ENCODE data around the gene TENT5C. TPM values are rescaled to one million over a fixed set of nuclear protein-coding genes. Genes with fewer than 3 reads are reported as not detected.

Gene TENT5C
- total and polyA plus RNA-seq, 10 of the 15 experiments (the other 5 are each of a cell fraction or from before 2014, with no cell fraction given), result 0.19 to 2.4 (median 0.78) TPM

- no peak for TF ChIP-seq ZNF592 (IDR thresholded peaks at IDR 0.05)
- TF ChIP-seq ZZZ3 (IDR thresholded peaks at IDR 0.05; ENCODE audit: control insufficient read depth, insufficient read length, low read depth), result no peak
Observed at GRCh38 chr1:117580882-117581281, 25.0 kb upstream of the TENT5C start (continued).

GRCh38 chr1:117581391-117581943 lies 24.4 kb upstream of the TENT5C start:
- ChIA-PET CTCF (interaction anchor here (1.1 to 2.4 kb wide), 2 partner anchors 46 to 130 kb away, joined by 3 to 8 read pairs; no protein-coding TSS in a partner anchor), POLR2A (no interaction called here), RAD21 (ENCODE audit: unreplicated experiment) (no interaction called here), SMC1A (ENCODE audit: uncharacterized antibody, unreplicated experiment) (no interaction called here)
- TF ChIP-seq NR2C2 (IDR thresholded peaks at IDR 0.05; ENCODE audit: borderline replicate concordance, control insufficient read depth, insufficient read length, low read depth) (no peak), LARP7 (IDR thresholded peaks at IDR 0.05) (no peak)
- no peak overlapping the region for H3K4me3 ChIP-seq
- no peak overlapping the region for H3K4me2 ChIP-seq (ENCODE audit: control insufficient read depth, insufficient read depth)
- DNase-seq (ENCODE audit: low read depth, low spot score), result no peak
- no peaks in the 10 kb centered on the region for H3K79me2 ChIP-seq (ENCODE audit: control insufficient read depth, insufficient read depth, low read length)
- H3K9ac ChIP-seq (ENCODE audit: control insufficient read depth, insufficient read depth, low read length), result no peak overlapping the region
- intact Hi-C loops (cut with micrococcal nuclease; ENCODE audit: unreplicated experiment) (no loop called here), in situ Hi-C loops (cut with MboI) (no loop called here)
- no peaks in the 10 kb centered on the region; a peak in 2 of 4 replicates for H3K27me3 ChIP-seq (replicated peaks in 1 of 2; ENCODE audit: control insufficient read depth in 2 of 2, insufficient read depth in 2 of 2, low read length in 1 of 2)
- 19% methylated on average over 10 of the region's 10 CpGs for WGBS (ENCODE audit: insufficient coverage, insufficient replicate concordance, low lambda C conversion rate, missing lambda C conversion rate)
- no peak for ATAC-seq
- BruUV-seq (replicated peaks), result no TSS peak
- H3K4me1 ChIP-seq (ENCODE audit: control insufficient read depth, insufficient read depth, low read length), result no peaks in the 10 kb centered on the region
- no peaks in the 10 kb centered on the region for H4K20me1 ChIP-seq (ENCODE audit: control insufficient read depth, insufficient read depth)
- H3K9me3 ChIP-seq (replicated peaks; ENCODE audit: control insufficient read depth, insufficient read depth, low read length), result no peaks in the 10 kb centered on the region
- H3K36me3 ChIP-seq (ENCODE audit: control insufficient read depth in 2 of 2, insufficient read depth in 2 of 2, low read length in 1 of 2), result no peaks in the 10 kb centered on the region
- H3K27ac ChIP-seq (ENCODE audit: control insufficient read depth, insufficient read depth), result no peak overlapping the region
- H2AFZ ChIP-seq (ENCODE audit: control insufficient read depth, low read depth, low read length), result no peak overlapping the region
- FAIRE-seq, result no peak

All from GM12878 (cell line).